ENCODE data around the gene NOXO1.

DNA sequence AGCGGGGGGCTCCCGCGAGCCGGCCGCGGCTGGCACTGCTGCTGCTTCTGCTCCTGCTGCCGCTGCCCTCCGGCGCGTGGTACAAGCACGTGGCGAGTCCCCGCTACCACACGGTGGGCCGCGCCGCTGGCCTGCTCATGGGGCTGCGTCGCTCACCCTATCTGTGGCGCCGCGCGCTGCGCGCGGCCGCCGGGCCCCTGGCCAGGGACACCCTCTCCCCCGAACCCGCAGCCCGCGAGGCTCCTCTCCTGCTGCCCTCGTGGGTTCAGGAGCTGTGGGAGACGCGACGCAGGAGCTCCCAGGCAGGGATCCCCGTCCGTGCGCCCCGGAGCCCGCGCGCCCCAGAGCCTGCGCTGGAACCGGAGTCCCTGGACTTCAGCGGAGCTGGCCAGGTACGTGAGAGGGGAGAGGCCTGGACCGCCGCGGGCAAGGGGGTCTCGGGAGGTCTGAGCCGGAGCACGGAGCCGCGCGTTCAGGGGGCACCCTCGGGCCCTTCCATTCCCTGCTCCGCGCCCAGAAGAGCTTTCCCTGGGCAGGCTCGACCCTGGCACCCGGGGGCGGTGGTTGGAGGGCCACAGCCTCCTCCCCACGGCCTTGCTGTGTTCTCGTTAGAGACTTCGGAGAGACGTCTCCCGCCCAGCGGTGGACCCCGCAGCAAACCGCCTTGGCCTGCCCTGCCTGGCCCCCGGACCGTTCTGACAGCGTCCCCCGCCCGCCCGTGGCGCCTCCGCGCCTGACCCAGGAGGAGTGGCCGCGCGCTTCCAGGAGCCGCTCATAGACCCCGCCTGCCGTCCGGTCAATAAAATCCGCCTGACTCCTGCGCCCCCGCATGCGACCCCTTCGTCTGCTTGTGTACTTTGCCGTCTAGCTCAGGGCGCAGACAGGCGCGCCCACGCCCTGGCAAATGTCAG, 38.9 kb upstream of the NOXO1 start:
- TF ChIP-seq, protein P1, sequence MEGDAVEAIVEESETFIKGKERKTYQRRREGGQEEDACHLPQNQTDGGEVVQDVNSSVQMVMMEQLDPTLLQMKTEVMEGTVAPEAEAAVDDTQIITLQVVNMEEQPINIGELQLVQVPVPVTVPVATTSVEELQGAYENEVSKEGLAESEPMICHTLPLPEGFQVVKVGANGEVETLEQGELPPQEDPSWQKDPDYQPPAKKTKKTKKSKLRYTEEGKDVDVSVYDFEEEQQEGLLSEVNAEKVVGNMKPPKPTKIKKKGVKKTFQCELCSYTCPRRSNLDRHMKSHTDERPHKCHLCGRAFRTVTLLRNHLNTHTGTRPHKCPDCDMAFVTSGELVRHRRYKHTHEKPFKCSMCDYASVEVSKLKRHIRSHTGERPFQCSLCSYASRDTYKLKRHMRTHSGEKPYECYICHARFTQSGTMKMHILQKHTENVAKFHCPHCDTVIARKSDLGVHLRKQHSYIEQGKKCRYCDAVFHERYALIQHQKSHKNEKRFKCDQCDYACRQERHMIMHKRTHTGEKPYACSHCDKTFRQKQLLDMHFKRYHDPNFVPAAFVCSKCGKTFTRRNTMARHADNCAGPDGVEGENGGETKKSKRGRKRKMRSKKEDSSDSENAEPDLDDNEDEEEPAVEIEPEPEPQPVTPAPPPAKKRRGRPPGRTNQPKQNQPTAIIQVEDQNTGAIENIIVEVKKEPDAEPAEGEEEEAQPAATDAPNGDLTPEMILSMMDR (IDR thresholded peaks at IDR 0.05): no peak
- no peak for TF ChIP-seq POLR2A (IDR thresholded peaks at IDR 0.05)
